HG02610 (cell line): Measurements from ENCODE around the gene SHANK1.

Source experiments
- ATAC-seq: cut with Tn5 transposase; IDR thresholded peaks from one replicate; pipeline ENCODE4 v1.9.1; 2021; ENCODE audit warnings: mild to moderate bottlenecking, moderate library complexity; ENCODE audit not compliant: unreplicated experiment

SHANK1 gene

GRCh38 chr19:50693064-50693975, 26.3 kb downstream of the SHANK1 start:
- no peak for ATAC-seq

- no peak for ATAC-seq
Observed at GRCh38 chr19:50690439-50690838, 29.2 kb downstream of the SHANK1 start.

GRCh38 chr19:50688766-50689165, 30.8 kb downstream of the SHANK1 start:
- ATAC-seq: no peak

- no peak for ATAC-seq
Observed at GRCh38 chr19:50686310-50687032, 33.1 kb downstream of the SHANK1 start.

- ATAC-seq: peak; percentile 77
Observed at GRCh38 chr19:50679177-50680125, 40.2 kb downstream of the SHANK1 start.

DNA sequence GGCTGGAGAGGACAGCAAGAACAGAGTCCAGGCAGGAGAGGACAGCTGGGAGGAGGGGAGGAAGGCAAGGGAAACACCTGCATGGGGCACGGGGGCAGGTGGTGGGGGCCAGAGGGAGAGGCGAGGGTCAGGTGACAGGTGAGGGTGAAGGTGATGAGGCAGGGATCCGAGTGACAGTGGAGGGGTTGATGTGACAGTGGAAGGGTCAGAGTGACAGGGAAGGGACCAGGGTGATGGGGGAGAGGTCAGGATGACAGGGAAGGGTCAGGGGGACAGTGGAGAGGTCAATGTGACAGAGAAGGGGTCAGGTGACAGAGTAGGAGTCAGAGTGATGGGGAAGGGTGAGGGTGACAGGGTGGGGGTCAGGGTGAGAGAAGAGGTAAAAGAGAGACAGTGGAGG, 41.3 kb downstream of the SHANK1 start:
- ATAC-seq: no peak

GRCh38 chr19:50677636-50678035, 42.0 kb downstream of the SHANK1 start:
- no peak for ATAC-seq

DNA sequence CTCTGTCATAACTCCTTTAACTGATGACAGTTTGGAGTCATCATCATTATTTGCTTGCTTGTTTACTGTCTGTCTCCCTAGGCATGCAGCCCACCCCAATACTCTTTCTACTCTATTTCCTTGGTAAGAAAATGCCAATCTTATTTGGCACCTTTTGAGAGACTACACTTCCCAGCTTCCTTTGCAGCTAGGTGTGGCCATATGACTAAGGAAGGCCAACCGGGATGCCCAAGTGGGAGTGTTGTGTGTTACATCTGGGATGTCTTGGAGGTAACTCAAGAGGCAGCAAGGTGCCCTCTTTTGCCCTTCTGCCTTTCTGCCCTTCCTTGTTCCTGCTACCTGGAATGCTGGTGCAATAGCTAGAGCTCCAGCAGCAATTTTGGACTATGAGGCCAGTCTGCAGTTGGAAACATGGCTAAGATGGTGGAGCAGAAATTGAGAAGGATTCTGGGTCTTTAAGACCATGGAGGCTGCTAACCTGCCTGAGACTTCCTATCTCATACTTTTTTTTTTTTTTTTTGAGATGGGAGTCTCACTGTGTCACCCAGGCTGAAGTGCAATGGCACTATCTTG, 42.9 kb downstream of the SHANK1 start:
- no peak for ATAC-seq

DNA sequence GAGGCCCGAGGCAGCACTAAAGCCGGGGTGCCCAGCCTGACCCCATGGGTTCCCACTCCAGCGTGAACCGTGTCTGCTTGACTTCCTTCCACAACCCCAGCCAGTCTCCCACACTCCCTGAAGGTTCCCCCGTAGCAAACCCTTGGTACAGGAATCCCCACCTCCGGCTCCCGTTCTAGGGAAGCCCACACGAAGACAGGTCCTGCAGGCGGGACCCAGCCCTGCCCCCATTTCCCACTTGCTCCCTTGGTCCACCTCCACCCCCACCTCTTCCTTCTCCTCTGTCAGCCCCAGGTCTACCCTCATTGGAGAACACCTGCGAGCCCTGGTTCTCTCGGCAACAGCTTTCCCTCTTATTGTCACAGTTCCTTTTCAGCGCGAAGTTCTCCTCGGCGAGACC, 46.5 kb downstream of the SHANK1 start:
- no peak for ATAC-seq

DNA sequence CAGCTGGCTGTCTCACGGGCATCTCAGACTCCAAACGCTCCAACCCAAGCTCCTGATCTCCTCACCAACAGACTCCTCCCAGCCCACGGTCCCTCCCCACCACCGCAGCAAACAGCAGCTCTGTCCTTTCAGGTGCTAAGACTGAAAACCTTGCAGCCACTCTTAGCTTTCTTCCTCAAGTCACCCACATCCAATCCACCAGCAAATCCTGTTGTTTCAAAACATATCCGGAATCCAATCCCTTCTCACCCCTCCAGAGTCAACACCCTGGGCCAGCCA, 49.6 kb downstream of the SHANK1 start:
- no peak for ATAC-seq

DNA sequence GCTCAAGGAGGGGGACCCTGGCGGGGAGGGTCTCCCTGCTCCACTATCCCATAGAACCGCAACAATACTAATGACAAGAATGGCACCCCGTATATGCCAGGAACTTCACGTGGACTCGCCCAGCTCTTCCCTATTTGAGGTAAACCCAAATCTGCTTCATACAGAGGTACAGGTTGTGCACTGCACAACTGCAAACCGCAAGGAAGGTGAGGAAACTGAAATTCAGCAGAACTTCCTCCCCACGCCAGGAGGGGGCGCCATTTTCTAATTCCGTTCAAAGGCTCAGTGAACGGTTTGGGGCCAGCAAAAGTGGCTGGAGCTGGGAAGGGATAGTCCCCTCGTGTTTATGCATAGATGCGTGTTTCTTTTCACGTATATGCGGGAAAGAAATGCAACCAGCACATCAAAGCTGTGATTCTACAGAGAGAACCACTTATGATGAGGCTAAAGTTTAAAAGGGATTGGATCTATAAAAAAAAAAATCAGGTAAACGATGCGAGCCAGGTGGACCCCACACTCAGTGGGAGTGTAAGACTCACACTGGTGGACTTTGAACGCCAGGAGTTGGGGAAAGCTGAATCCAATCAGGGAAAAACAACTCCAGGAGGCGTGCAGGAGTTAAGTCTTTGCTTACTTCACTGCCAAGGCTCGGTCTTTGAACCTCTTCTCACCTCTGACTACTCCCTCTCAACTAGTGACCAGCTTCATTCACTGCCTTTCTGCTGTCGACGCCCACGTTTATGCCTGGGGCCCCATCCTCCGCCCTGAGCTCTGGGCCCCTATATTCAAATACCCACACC, 50.1 kb downstream of the SHANK1 start:
- ATAC-seq: no peak

DNA sequence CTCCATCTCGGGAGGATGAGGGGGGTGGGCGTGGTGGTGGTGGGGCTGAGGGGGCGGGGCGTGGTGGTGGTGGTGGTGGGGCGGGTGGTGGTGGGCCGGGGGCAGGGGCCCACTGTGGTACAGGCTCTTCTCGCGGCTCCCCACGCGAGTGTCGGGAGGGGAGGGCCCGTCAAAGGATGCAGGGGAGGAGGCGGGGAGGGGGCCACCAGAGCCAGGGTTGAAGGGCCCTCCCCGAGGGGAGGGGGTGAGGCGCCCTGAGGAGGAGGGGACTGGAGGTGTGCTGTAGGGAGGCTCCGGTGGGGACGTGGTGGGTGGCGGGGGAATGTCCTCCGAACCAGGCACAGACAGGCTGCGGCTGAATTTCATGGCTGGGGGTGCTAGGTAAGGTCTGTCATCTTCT, 50.7 kb downstream of the SHANK1 start:
- no peak for ATAC-seq

DNA sequence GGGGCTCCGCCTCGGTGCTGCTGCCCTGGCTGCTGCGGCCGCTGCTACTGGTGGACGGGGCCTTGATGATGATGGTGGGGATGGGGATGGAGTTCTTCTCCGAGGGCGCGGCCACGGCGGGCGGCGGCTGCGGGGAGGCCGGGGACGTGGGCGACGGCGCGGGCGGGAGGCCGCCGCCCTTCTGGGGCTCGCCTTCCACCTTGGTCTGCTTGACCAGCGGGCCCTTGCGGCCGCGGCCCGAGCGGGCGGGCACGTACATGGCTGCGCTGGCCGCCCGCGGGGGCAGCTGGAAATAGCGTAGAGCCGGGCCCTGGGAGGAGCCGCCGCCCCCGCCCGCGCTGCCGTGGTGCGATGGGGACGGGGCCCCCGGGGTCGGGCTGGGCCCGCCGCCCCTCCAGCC, 51.2 kb downstream of the SHANK1 start:
- no peak for ATAC-seq

DNA sequence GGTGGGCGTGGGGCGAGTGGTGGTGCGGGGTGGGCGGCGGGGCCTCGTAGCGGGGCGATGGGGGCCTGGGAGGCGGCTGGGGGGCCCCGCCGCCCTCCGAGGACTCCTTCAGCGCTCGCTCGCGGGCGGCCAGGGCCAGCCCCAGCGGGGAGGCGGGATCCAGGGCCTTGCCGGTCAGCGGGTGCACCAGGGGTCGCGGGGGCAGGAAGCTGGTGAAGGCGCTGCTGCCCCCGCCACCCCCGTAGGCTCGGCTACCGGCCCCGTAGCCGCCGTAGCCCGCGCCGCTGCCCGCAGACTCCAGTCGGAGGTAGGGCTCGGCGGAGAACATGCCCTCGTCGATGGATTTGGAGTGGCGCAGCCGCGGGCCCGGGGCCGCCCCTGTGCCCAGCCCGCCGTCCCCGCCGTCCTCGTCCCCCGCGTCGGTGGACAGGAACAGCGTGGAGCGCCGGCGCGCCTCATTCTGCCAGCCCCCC, 51.8 kb downstream of the SHANK1 start:
- no peak for ATAC-seq

DNA sequence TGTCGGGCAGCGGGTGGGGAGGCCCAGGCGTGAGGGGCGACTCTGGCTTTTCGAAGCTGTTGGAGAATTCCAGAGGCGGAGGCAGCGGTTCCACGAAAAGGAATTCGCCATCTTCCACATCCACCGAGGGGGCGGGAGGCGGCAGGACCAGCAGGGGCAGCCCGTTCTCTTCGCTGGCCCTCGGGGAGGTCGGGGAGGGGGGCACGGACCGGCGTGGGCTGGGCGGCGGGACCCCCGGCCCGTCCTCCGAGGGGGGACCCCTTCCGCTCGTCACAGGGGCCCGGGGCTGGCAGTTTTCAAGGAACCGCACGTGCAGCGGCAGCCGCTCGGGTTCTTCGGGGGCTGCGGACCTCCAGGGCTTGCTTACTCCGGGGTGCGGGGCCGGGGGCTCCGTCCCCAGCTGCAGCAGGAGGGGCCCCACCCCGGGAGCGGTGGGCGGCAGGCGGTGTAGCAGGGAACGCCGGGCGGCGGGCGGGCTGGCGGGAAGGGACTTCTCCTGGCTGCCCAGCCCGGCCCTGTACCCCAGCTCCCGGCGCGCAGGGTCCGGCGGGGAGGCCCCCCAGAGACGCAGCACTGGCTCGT, 52.3 kb downstream of the SHANK1 start:
- no peak for ATAC-seq

DNA sequence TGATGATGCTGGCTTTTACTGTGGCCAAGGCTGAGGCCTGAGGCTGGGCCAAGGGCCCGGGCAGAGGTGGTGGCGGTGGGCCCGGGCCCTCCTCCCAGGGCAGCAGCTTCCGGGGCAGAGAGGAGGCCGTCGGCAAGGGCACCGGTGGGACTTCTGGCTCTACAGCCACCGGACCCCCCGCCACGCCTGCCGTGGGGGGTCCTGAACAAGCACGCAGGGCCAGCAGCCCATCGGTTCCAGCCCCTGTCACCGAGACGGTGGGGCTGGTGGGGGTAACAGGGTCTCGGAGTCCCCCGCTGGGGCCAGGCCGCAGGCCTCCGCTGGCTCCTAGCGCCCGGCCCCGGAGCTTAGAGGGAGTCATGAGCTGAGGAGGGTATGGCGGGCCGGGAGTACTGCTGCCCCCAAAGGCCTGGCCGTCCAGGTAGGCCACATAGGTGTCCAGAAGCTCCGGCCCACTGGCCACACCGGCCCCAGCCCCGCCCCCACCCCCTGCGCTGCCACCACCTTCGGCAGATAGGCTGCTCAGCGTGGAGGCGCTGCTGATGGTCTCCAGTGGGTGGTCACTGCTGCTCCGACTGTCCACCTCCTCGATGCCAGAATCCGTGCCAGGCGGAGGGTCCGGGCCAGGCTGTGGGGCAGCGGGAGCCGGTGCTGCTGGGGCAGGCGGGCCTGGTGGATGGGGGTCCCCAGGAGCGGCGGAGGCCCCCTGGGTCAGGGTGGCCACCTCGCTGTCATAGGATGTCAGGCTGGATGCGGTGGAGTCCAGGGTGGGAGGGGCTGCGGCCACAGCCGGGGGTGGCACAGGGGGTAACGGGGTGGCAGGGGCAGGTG, 53.0 kb downstream of the SHANK1 start:
- no peak for ATAC-seq

- ATAC-seq: no peak
Observed at GRCh38 chr19:50664204-50664603, 55.4 kb downstream of the SHANK1 start.

DNA sequence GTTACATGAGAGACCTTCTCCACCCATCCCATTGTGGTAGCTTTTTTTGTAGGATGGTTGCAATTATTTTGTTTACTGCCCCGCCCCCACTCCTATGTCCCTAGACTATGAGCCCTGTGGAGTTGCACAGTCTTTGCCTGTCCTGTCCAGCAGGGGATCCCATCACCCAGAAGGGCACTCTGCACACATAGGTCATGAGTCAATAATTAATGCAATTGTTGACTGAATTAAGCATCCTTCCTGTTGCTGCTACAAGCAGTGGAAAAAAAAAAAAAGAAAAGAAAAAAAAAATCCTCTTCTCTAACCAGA, 56.2 kb downstream of the SHANK1 start:
- ATAC-seq: no peak
